HepG2 (cell line): ENCODE measurements around the gene KRT76. TPM values are rescaled to one million over a fixed set of nuclear protein-coding genes. Genes with fewer than 3 reads are reported as not detected.

Experiments used
- ATAC-seq: fragments of 200-7000 bp; cut with Tn5 transposase; 3 replicates; pipeline ENCODE4 v1.9.1; 2020; ENCODE audit warnings: mild to moderate bottlenecking, moderate library complexity
- BruUV-seq: library from RNA; stranded (reverse); fragments of 400-500 nt; replicated peaks from 2 replicates; lab custom pipeline; 2021; lab: Mats Ljungman, UMichigan
- CTCF ChIA-PET: fragments of 300-600 bp; formaldehyde crosslinking; extraction: SDS; loops from one replicate; lab custom pipeline; 2021; ENCODE audit warnings: low total read pairs, inconsistent platforms, low intra/inter-chr PET ratio; lab: Yijun Ruan, JAX
- POLR2A ChIA-PET: fragments of 350-600 bp; sonication (Branson Sonifier 250); formaldehyde crosslinking; loops from one replicate; lab custom pipeline; 2020; ENCODE audit warnings: antibody characterized with exemption, inconsistent platforms; lab: Yijun Ruan, JAX
- DNase-seq: peaks from one replicate; pipeline ENCODE4 v3.0.0-alpha.2; 2015; ENCODE audit warnings: low spot score
- FAIRE-seq: peaks from 3 replicates; lab custom pipeline; 2011; peaks lifted over from hg19 to GRCh38; lab: Jason Lieb, UNC
- H2AFZ ChIP-seq: one replicate; pipeline ENCODE4 v1.6.1; 2011; ENCODE audit warnings: low read length, inconsistent platforms
- H3K27ac ChIP-seq: fragments of 300-600 bp; 3 replicates; pipeline ENCODE4 v1.8.0; 2011; ENCODE audit warnings: mixed run types, mild to moderate bottlenecking, mixed read lengths, low read length, inconsistent platforms; ENCODE audit not compliant: insufficient read depth; ENCODE audit errors: extremely low read length
- H3K27me3 ChIP-seq, 2 experiments: fragments of 200-600 bp in 1 of 2; 2 replicates in 1 of 2; 3 replicates in 1 of 2; pipeline versions ENCODE4 v1.6.0 to v1.8.0; 2011; ENCODE audit warnings: low read length in 2 of 2, mild to moderate bottlenecking in 2 of 2, moderate library complexity in 2 of 2, inconsistent platforms in 1 of 2; ENCODE audit not compliant: insufficient read depth in 2 of 2, control insufficient read depth in 1 of 2
- H3K36me3 ChIP-seq, 2 experiments: fragments of 200-600 bp in 1 of 2; replicated peaks in 1 of 2; 2 replicates in 1 of 2; 3 replicates in 1 of 2; pipeline versions ENCODE4 v1.5.1 to v1.8.0; 2011; ENCODE audit warnings: low read length in 2 of 2, inconsistent platforms in 1 of 2; ENCODE audit not compliant: insufficient read depth in 2 of 2, control insufficient read depth in 1 of 2
- H3K4me1 ChIP-seq: 2 replicates; pipeline ENCODE4 v1.5.1; 2012; ENCODE audit warnings: low read length, inconsistent platforms; ENCODE audit not compliant: insufficient read depth
- H3K4me2 ChIP-seq: 2 replicates; pipeline ENCODE4 v1.6.0; 2011; ENCODE audit warnings: low read depth, low read length, inconsistent platforms
- H3K4me3 ChIP-seq, 3 experiments: fragments of 200-600 bp in 1 of 3; sonication (generic), shearing (Covaris generic) in 1 of 3; replicated peaks in 1 of 3; 2 replicates each; pipeline ENCODE4 v1.5.1; 2011 to 2016; ENCODE audit warnings: low read length in 3 of 3, inconsistent platforms in 2 of 3, low read depth in 2 of 3, mild to moderate bottlenecking in 2 of 3, control low read depth in 1 of 3, mixed read lengths in 1 of 3; ENCODE audit not compliant: insufficient read depth in 1 of 3
- H3K79me2 ChIP-seq: one replicate; pipeline ENCODE4 v1.6.1; 2011; ENCODE audit warnings: low read length, inconsistent platforms; ENCODE audit not compliant: insufficient read depth
- H3K9ac ChIP-seq: 2 replicates; pipeline ENCODE4 v1.6.0; 2011; ENCODE audit warnings: mild to moderate bottlenecking, low read depth, low read length, inconsistent platforms; ENCODE audit not compliant: insufficient read depth
- H3K9me3 ChIP-seq: 2 replicates; pipeline ENCODE4 v1.5.1; 2012; ENCODE audit warnings: mild to moderate bottlenecking, low read length
- H4K20me1 ChIP-seq: 2 replicates; pipeline ENCODE4 v1.6.0; 2011; ENCODE audit warnings: inconsistent platforms, mild to moderate bottlenecking, low read length, moderate library complexity; ENCODE audit not compliant: insufficient read depth
- BHLHE40 ChIP-seq: IDR thresholded peaks from 2 replicates; pipeline ENCODE4 v1.6.1; 2011; ENCODE audit warnings: low read length, improper control_type of control experiment
- HDAC1 ChIP-seq: sonication (generic); formaldehyde crosslinking; IDR thresholded peaks from 2 replicates; pipeline ENCODE4 v1.5.1; 2020; ENCODE audit warnings: mild to moderate bottlenecking, missing genetic modification reagents
- MIER2 ChIP-seq: IDR thresholded peaks from 2 replicates; pipeline ENCODE4 v1.6.1; 2016; ENCODE audit warnings: missing biosample characterization, missing genetic modification reagents
- MTF2 ChIP-seq: sonication (generic); formaldehyde crosslinking; IDR thresholded peaks from 2 replicates; pipeline ENCODE4 v1.5.0; 2020; ENCODE audit warnings: missing genetic modification reagents, borderline replicate concordance
- MXI1 ChIP-seq: IDR thresholded peaks from 3 replicates; pipeline ENCODE4 v1.6.1; 2012; ENCODE audit warnings: low read depth, low read length, inconsistent platforms, borderline replicate concordance
- SP5 ChIP-seq: IDR thresholded peaks from 2 replicates; pipeline ENCODE4 v1.6.1; 2016; ENCODE audit warnings: low read depth, borderline replicate concordance
- YEATS4 ChIP-seq: sonication (generic); formaldehyde crosslinking; IDR thresholded peaks from 2 replicates; pipeline ENCODE4 v1.4.0; 2020; ENCODE audit warnings: missing genetic modification reagents, borderline replicate concordance
- ZNF777 ChIP-seq: sonication (generic); formaldehyde crosslinking; IDR thresholded peaks from 2 replicates; pipeline ENCODE4 v1.4.0; 2020; ENCODE audit warnings: missing genetic modification reagents
- ZNF83 ChIP-seq: sonication (generic); formaldehyde crosslinking; IDR thresholded peaks from 2 replicates; pipeline ENCODE4 v1.4.0; 2020; ENCODE audit warnings: missing genetic modification reagents, mild to moderate bottlenecking, borderline replicate concordance
- ZSCAN31 ChIP-seq: sonication (generic); formaldehyde crosslinking; IDR thresholded peaks from 2 replicates; pipeline ENCODE4 v1.5.0; 2020; ENCODE audit warnings: low read depth, mild to moderate bottlenecking, missing genetic modification reagents
- WGBS: methylation state at CpG from one replicate; pipeline ENCODE4 v1.1.6; 2017; ENCODE audit warnings: low lambda C conversion rate; 5-methylcytosine and 5-hydroxymethylcytosine counted together
- in situ Hi-C: cut with HindIII; loops from 2 replicates; pipeline ENCODE4 v1.10.0; 2017; ENCODE audit warnings: low pct_unique_long_range_greater_than_20kb; ENCODE audit not compliant: extremely low pct_ligation_motif_present
- intact Hi-C: fragments of 100-400 bp; cut with micrococcal nuclease; formaldehyde crosslinking; loops from one replicate; pipeline ENCODE4 v1.10.0; 2022; ENCODE audit not compliant: unreplicated experiment
- polyA plus RNA-seq, 8 experiments: library from polyadenylated mRNA; depleted of rRNA in 3 of 8; stranded (reverse) in 7 of 8; unstranded in 1 of 8; fragments of >200 nt; fragmentation: Illumina TruSeq in 4 of 8; extraction: Trizol in 4 of 8; gene quantifications; 2 replicates each; pipeline versions ENCODE4 v1.2.1 to v1.2.3, GENCODE V29; 2011 to 2016; ENCODE audit warnings: low read depth in 4 of 8, missing spikeins in 1 of 8, mixed read lengths in 1 of 8; ENCODE audit not compliant: insufficient read depth in 1 of 8
- total RNA-seq, 5 experiments: library from RNA; depleted of rRNA; stranded (reverse); fragments of >200 nt; fragmentation: Illumina TruSeq; extraction: Trizol; gene quantifications; 2 replicates each; pipeline ENCODE4 v1.2.3, GENCODE V29; 2016; ENCODE audit warnings: low read depth in 1 of 5
- TF ChIP-seq, protein P1 (sequence below): sonication (generic); formaldehyde crosslinking; IDR thresholded peaks from 2 replicates; pipeline ENCODE4 v1.4.0; 2020; ENCODE audit warnings: missing genetic modification reagents
- TF ChIP-seq, protein P2 (sequence below): IDR thresholded peaks from 2 replicates; pipeline ENCODE4 v1.6.1; 2016; ENCODE audit warnings: low read depth, borderline replicate concordance

Gene KRT76
- total and polyA plus RNA-seq, 2 of the 13 experiments (the other 11 are each of a cell fraction or from before 2014, with no cell fraction given): not detected

DNA sequence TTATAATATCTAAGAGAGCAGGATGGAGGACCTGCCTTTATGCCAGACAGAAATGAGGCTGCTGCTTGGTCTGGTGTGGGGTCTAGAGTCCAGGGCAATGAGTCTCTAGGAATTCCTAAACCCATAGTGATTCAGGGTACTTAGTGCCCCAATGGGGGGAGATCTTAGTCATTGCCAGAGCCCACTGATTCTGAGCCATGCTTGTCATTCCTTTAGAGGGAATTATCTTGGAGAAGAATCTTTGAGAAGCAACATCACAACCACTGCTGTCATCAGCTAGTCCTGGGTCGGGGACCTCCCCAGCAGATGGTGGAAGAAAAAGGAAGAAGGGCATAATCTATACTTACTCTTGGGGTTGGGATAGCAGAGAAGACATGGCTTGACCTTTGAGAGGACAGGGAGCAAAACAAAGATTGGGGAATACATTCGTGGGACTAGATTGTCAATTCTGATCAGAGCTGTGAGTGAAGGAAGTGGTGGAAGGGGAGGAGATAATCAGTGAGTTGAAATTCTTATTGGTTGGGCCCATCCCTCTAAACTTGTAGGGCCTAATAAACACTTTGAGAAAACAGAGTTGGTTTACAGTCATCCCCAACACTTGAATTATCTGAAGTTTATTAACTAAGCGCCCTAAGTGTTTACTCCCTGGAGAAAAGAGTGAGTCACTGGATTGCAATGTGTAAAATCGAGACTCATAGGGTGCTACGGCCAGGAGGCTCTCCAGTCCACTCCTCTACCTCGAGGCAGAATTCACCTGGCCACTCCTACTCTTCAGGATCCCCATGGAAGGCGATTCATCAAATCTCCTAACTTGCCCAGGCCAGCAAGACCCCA is 21.7 kb upstream of the KRT76 start:
- no peak overlapping the region for H3K4me3 ChIP-seq
- in situ Hi-C loops: no loop called here
- peaks cover 0 to 4% of the 10 kb centered on the region in 2 experiments; a peak in 2 of 5 replicates for H3K27me3 ChIP-seq
- ChIA-PET POLR2A (no interaction called here), CTCF (no interaction called here)
- TF ChIP-seq MTF2 (CRISPR knock-in tag) (no peak), MXI1 (no peak)
- TF ChIP-seq, protein P1, sequence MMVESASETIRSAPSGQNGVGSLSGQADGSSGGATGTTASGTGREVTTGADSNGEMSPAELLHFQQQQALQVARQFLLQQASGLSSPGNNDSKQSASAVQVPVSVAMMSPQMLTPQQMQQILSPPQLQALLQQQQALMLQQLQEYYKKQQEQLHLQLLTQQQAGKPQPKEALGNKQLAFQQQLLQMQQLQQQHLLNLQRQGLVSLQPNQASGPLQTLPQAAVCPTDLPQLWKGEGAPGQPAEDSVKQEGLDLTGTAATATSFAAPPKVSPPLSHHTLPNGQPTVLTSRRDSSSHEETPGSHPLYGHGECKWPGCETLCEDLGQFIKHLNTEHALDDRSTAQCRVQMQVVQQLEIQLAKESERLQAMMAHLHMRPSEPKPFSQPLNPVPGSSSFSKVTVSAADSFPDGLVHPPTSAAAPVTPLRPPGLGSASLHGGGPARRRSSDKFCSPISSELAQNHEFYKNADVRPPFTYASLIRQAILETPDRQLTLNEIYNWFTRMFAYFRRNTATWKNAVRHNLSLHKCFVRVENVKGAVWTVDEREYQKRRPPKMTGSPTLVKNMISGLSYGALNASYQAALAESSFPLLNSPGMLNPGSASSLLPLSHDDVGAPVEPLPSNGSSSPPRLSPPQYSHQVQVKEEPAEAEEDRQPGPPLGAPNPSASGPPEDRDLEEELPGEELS: no peak
- H3K36me3 ChIP-seq: no peaks in the 10 kb centered on the region
- no peaks in the 10 kb centered on the region for H3K9me3 ChIP-seq
- 2% methylated on average over 7 of the region's 7 CpGs for WGBS
- H3K79me2 ChIP-seq: no peaks in the 10 kb centered on the region
- H4K20me1 ChIP-seq: no peaks in the 10 kb centered on the region
- no peak overlapping the region for H3K9ac ChIP-seq
- no peaks in the 10 kb centered on the region for H3K4me1 ChIP-seq
- H3K4me2 ChIP-seq: no peak overlapping the region
- DNase-seq (no peak), FAIRE-seq (no peak), ATAC-seq (no peak)
- no peak overlapping the region for H2AFZ ChIP-seq
- intact Hi-C loops: no loop called here
- no TSS peak for BruUV-seq
- no peak overlapping the region for H3K27ac ChIP-seq

DNA sequence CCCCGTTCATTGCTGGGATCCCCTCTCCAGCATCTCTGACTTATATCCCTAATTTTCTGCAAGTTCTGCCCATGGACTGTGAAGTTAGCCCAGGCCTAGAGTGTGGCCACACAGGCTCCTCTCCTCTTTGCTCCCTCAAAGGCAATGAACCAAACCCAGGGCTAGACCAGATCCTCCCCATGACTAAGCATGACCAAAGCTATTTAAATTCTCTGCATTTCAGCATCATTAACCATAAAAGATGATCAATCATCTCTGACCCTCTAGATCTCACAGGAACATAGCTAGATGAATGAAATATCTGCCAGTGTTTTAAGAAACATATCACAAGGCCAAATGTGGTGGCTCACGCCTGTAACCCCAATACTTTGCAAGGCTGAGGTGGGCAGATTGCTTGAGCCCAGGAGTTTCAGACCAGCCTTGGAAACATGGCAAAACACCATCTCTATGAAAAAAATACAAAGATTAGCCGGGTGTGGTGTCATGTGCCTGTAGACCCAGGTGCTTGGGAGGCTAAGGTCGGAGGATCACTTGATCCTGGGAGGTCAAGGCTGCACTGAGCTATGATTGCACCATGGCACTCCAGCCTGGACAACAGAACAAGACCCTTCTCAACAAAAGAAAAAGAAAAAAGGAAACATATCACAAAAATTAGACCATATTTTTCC is 21.0 kb upstream of the KRT76 start:
- ChIA-PET CTCF (no interaction called here), POLR2A (no interaction called here)
- Histone ChIP-seq H3K4me2 (no peak overlapping the region), H3K36me3 (no peaks in the 10 kb centered on the region), H3K27me3 (peaks cover 0 to 4% of the 10 kb centered on the region in 2 experiments; a peak in 2 of 5 replicates), H3K4me1 (no peaks in the 10 kb centered on the region), H2AFZ (no peak overlapping the region), H3K9me3 (no peaks in the 10 kb centered on the region), H3K4me3 (no peak overlapping the region), H3K27ac (no peak overlapping the region), H3K9ac (no peak overlapping the region), H4K20me1 (no peaks in the 10 kb centered on the region), H3K79me2 (no peaks in the 10 kb centered on the region)
- FAIRE-seq (no peak), DNase-seq (no peak), ATAC-seq (no peak)
- in situ Hi-C loops (no loop called here), intact Hi-C loops (no loop called here)
- WGBS: 11% methylated on average over 4 of the region's 4 CpGs
- BruUV-seq: no TSS peak
- no peak for TF ChIP-seq BHLHE40
- TF ChIP-seq ZNF83 (CRISPR knock-in tag): no peak
- TF ChIP-seq MIER2 (CRISPR knock-in tag): no peak
- no peak for TF ChIP-seq YEATS4
- TF ChIP-seq, protein P2, sequence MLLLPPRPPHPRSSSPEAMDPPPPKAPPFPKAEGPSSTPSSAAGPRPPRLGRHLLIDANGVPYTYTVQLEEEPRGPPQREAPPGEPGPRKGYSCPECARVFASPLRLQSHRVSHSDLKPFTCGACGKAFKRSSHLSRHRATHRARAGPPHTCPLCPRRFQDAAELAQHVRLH (CRISPR knock-in tag): no peak
- TF ChIP-seq SP5 (CRISPR knock-in tag): no peak
- no peak for TF ChIP-seq HDAC1 (CRISPR knock-in tag)
- TF ChIP-seq ZNF777 (CRISPR knock-in tag): no peak
- TF ChIP-seq ZSCAN31: no peak
